NCI-H748 (cell line): Measurements from ENCODE around the gene VAMP1.

Source experiments
- DNase-seq: peaks from one replicate; lab custom pipeline; 2025; ENCODE audit not compliant: unreplicated experiment; lab: John Stamatoyannopoulos, UW

Gene VAMP1

GRCh38 chr12:6425590-6426531, 44.6 kb downstream of the VAMP1 start:
- DNase-seq, result no peak

GRCh38 chr12:6424866-6425265, 45.6 kb downstream of the VAMP1 start:
- no peak for DNase-seq

- no peak for DNase-seq
These were observed 46.5 kb downstream of the VAMP1 start for GRCh38 chr12:6424008-6424347.

- peak; percentile 83 for DNase-seq
These were observed 47.0 kb downstream of the VAMP1 start for GRCh38 chr12:6423267-6424007.

- DNase-seq, result no peak
These were observed 50.1 kb downstream of the VAMP1 start for GRCh38 chr12:6420364-6420763.

GRCh38 chr12:6418796-6419195, 51.7 kb downstream of the VAMP1 start:
- DNase-seq, result no peak

- no peak for DNase-seq
These were observed 53.9 kb downstream of the VAMP1 start for GRCh38 chr12:6416596-6416995.
